Stimulated activated CD4-positive, alpha-beta T cell treated with anti-CD3 and anti-CD28 coated beads, Interleukin-2, amount 100 ng/mL, for 48 hours (primary cell): ENCODE measurements around the gene VCP.
"Not testable (repeated sequence)": the region's sequence is repeated elsewhere in the genome, so short reads cannot be mapped to it uniquely, and the experiment has no call there.

ENCODE experiments used
- DNase-seq, 2 donors: peaks; one replicate each; pipeline ENCODE4 v3.0.0-alpha.2; 2020

The VCP gene

DNA sequence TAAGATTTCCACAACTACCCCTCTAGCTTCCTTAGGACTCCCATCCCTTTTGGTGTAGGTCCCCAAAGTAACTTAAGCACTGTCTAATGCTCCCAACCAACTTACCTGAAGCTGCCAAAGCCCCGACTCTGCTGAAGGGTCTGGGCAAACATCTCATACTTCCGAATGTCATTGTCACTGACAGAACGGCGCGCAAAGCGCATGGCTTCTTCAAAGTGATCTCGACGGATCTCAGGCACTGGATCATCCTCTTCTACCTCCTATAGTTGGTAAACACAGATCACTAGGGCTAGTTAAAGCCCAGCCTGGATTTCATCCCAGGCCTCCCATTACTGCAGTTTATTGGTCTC, 15.2 kb downstream of the VCP start:
- no peak for DNase-seq

GRCh38 chr9:35056571-35057270, 15.7 kb downstream of the VCP start:
- no peak for DNase-seq

DNA sequence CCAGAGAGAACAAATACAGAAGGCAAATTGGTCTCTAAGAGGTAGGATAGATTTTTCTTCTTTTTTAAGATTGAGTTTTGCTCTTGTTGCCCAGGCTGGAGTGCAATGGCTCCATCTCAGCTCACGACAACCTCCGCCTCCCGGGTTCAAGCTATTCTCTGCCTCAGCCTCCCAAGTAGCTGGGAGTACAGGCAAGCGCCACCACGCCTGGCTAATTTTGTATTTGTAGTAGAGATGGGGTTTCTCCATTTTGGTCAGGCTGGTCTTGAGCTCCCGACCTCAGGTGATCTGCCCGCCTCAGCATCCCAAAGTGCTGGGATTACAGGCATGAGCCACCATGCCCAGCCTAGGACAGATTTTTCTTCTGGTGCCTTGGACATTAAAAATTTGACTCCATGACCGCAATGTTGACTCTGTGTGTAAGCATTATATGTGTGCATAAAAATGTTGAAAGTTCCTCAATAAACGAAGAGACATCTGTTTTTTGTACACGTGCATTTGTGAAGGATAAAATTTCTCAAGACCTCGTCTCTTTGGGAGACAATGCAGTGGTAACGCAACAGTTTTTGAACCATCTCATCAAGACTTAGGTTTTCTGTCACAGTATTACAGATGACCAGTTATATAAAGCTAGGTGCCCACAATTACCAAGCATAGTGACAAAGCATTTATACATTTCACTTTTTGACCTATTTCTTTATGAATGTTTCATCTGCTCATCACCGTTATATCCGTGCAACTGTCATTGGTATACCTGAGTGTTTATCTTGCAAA, 17.4 kb downstream of the VCP start:
- DNase-seq, result no peak

GRCh38 chr9:35054185-35054835, 18.1 kb downstream of the VCP start:
- no peak for DNase-seq

DNA sequence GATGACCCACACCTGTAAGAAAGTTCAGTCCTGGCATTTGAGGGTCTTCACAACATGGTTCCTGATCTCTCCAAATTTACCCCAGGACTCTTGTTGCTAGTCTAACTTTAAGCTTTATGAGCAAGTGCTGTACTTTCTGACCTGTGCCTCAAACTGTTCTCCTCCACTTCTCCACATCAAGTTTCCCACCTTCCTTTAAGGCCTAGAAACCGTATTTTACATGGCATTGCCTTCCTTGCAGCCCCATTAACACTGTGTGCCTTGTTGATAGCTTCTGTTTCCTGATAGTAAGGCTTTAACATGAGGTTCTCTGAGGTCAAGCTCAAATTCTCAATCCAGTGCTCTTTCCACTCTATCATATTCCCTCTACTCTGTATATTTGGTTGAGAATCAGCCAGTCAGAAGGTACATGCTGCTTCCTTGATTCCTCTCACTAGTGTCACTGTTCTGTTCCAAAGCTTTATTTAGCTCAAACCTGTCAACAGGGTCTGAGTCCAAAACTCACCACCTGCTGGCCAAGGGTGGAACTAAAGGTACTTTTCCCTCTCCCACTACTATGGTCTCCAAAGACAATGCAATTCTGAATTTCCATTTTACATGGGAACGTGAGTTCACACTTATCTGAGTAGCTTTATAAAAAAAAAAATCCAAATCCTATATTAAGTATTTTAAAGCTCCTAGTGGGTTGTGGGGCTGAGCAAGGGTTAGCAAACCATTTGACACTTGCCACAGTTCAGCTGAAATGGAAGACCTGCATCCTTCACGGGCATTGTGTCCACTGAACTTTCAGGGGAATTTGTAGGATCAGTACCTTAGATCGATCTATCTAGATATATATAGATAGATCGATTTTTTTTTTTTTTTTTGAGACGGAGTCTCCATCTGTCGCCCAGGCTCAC, 21.1 kb downstream of the VCP start:
- peak; percentile 37 to 52 for DNase-seq

- no peak for DNase-seq
Measured at GRCh38 chr9:35048511-35048910, 23.9 kb downstream of the VCP start.

DNA sequence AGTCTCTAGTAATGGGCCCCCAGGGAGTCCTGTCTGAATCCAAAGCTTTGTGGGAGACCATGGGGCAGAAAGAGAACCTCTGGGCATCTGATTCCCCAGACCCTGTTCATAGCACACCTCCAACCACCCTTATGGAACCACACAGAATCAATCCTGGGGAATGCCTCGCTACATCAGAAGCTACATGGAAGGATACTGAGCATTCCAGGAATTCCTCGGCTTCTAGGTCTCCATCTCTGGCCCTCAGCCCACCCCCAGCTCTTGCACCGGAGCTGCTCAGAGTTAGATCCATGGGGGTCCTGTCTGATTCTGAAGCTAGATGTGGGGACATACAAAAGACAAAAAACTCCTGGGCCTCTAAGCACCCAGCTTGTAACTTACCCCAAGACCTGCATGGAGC, 28.4 kb downstream of the VCP start:
- DNase-seq, result no peak

DNA sequence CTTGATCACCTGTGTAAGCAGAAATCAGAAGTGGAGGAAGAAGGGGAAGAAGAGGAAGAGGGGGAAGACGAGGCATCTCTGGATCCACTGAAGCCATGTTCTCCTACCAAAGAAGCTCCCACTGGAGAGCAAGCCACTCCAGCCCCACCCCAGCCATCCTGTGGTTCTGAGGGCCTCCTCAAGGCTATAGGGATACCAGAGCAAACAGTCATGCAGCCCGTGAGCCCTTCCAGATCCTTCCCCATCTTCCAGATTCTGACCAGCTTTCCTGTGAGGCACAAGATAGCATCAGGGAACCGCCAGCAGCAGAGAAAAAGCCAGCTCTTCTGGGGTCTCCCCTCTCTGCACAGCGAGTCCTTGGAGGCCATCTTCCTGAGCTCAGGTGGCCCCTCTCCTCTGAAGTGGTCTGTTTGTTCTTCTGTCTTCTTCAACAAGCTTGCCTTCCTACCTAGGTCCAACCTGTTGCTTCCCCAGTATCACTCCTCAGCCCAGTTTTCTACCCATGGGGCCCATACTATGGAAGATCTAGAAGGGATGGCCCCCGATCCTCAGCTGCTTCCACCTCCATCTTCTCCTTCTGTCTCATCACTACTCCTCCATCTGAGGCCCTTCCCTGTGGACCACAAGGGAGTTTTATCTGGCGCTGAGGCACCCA, 29.4 kb downstream of the VCP start:
- DNase-seq, result no peak

DNA sequence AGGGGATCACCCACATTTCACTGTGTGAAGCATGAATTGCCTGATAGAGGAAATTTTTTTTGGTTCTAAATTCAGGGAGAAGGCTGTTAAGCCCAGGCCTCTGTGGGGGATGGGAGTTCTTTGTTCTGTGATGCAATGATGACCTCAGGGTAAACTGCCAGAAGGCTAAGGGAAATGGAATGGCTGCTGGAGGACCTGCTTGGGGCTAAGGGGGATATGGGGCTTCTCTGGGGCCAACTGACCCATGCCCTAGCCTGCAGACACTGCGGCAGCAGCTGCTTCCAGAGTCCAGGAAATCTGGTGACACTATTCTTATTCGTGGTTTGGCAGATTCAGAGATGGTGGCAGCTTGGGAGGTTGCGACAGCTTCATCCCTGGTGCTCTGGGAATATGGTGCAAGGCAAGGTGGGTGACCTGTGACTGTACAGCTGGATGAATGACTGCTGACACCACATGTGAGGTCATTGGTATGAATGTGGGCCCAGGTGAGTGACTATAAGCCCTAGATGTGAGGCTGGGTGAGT, 30.3 kb downstream of the VCP start:
- DNase-seq, result no peak

DNA sequence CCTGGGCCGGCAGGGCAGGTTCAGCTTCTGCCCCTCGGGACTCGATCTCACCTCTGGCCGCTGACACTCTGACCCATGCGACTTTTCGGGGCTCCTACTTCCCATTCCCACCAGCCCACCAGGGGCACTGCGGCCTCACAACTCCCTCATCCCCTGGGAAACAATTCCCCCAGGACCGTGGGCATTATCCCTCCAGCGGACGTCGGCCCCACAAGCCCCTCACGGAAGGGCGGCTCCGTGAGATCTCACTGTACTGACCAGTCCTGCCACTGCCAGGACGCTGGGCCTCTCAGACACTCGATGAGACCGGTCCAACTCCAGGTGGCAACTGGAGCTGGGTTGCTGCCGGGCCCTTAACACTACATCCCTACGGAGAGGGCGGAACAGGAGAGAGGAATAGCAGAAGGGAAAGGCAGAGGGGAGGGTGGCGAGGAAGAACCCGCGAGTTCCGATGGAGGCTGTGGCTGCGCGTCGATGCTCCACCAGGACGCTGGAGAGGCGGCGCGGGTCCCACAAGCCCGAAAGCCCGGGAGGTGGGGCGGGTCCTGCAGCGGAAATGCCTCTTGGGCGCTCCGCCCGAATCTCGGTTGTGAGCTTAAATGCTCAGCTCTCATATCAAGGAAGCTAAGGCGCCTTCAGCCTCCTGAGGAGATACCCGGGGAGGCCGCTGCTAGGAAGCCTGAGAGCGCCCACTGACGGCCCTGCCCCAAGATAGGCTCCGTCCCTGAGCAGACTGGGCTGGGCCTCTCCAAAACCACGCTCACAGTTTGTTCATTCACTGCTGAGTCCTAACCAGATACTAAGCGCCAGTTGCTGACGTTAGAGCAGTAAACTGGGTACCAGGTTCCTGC, 36.3 kb downstream of the VCP start:
- DNase-seq, result peak; percentile 26 to 45

GRCh38 chr9:35033101-35033500, 39.3 kb downstream of the VCP start:
- DNase-seq, result no peak

- no peak for DNase-seq
Measured at GRCh38 chr9:35029852-35030251, 42.6 kb downstream of the VCP start.

GRCh38 chr9:35029241-35029640, 43.2 kb downstream of the VCP start:
- no peak for DNase-seq

GRCh38 chr9:35028341-35028740, 44.1 kb downstream of the VCP start:
- DNase-seq, result no peak

DNA sequence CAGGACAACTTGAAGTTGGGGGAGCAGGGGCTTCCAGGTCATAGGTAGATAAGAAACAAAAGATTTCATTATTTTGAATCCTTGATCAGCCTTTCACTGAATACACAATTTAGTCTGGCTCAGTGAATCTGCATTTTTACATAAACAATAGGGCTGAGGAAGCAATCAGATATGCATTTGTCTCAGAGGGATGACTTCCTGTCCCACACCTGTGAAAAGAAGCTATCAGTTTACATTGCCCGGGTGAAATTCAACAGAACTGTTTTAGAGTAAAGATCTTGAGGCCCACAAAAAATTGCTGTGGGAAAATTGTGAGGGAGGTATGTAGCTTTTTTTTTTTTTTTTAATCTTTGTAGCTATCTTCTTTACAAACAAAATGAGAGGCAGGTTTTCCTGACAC, 44.6 kb downstream of the VCP start:
- DNase-seq, result no peak

DNA sequence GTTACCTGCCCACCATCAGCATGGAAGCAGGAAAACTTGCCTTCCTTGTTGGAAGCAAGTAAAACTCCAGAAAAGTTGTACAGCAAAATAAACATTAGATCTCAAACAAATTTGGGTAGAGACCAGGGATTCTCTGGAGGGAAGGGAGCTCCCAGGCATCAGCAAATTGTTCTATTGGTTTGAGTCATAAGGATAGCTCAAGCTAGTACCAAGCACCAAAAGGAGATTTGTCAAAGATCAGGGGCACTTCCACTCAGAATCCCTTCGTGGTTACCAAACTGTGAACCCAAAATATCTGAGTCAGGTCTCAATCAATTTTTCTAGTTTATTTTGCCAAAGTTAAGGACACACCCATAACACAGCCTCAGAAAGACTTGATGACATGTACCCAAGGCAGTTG, 45.1 kb downstream of the VCP start:
- no peak for DNase-seq

- DNase-seq, result no peak
Measured at GRCh38 chr9:35026671-35027070, 45.8 kb downstream of the VCP start.

DNA sequence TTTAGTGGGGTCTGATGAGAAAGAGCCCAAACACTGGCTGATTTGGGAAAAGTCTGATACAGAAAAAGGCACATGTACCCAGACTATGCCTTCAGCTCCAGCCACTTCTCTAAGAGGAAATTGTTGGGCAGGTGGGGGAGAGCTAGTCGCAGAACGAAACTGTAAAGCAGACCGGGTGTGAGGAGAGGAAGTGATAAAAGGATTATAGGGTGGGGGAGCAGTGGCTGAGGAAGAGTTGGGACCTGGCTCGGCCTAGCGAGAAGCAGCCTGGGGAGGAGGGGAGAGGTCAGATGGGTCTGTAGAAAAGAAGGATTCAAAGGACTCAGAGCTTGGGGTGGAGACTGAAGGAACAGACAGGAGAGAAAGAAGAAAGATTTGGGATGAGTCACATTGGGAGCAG, 49.0 kb downstream of the VCP start:
- not testable (repeated sequence) for DNase-seq

GRCh38 chr9:35014517-35014916, 57.9 kb downstream of the VCP start:
- no peak for DNase-seq

DNA sequence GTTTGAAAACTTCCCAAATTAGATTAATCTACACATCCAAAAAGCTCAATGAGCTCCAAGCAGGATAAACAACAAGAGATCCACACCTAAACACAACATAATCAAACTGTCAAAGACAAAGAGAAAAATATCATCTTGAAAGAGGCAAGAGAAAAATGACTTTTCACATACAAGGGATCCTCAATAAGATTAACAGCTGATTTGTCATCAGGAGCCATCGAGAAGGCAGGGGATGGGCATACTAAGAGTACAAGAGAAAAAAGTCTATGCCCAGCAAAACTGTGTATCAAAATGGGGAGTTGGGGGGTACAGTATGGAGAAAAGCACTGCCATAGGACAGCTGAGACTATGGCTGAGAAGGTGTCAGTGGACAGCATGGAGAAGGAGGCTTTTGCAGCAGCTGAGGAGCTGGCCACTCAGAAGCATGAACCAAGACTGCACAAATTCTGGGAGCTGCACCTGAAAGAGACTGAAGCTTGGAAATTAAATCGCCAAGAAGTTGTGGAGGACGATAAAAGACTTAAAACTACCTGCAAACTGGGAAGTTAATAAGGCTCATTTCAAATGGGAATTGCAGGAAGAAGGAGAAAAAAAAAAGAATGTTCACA, 62.0 kb downstream of the VCP start:
- no peak for DNase-seq
